ENCODE measurements around the gene DZIP1.
"Not testable (repeated sequence)": the region's sequence is repeated elsewhere in the genome, so short reads cannot be mapped to it uniquely, and the experiment has no call there.

The DZIP1 gene

GRCh38 chr13:95603887-95604555, 40.5 kb downstream of the DZIP1 start:
- DNase-seq (ENCODE audit: low read depth), result no peak

- DNase-seq (ENCODE audit: low read depth), result no peak
Measured at GRCh38 chr13:95601906-95602305, 42.6 kb downstream of the DZIP1 start.

GRCh38 chr13:95601216-95601615, 43.3 kb downstream of the DZIP1 start:
- no peak for DNase-seq (ENCODE audit: low read depth)

GRCh38 chr13:95596701-95597100, 47.8 kb downstream of the DZIP1 start:
- DNase-seq (ENCODE audit: low read depth), result no peak

- no peak for DNase-seq (ENCODE audit: low read depth)
Measured at GRCh38 chr13:95593462-95593861, 51.0 kb downstream of the DZIP1 start.

- DNase-seq (ENCODE audit: low read depth), result no peak
Measured at GRCh38 chr13:95588721-95589120, 55.8 kb downstream of the DZIP1 start.

GRCh38 chr13:95588134-95588533, 56.4 kb downstream of the DZIP1 start:
- DNase-seq (ENCODE audit: low read depth), result no peak

GRCh38 chr13:95585867-95586266, 58.6 kb downstream of the DZIP1 start:
- DNase-seq (ENCODE audit: low read depth), result no peak

GRCh38 chr13:95579303-95579702, 65.2 kb downstream of the DZIP1 start:
- DNase-seq (ENCODE audit: low read depth), result no peak

GRCh38 chr13:95573221-95573620, 71.3 kb downstream of the DZIP1 start:
- no peak for DNase-seq (ENCODE audit: low read depth)

GRCh38 chr13:95571941-95572340, 72.6 kb downstream of the DZIP1 start:
- no peak for DNase-seq (ENCODE audit: low read depth)

- DNase-seq (ENCODE audit: low read depth), result no peak
Measured at GRCh38 chr13:95570016-95570415, 74.5 kb downstream of the DZIP1 start.

GRCh38 chr13:95568131-95568530, 76.4 kb downstream of the DZIP1 start:
- no peak for DNase-seq (ENCODE audit: low read depth)

- not testable (repeated sequence) for DNase-seq (ENCODE audit: low read depth)
Measured at GRCh38 chr13:95565758-95566157, 78.7 kb downstream of the DZIP1 start.

- DNase-seq (ENCODE audit: low read depth), result no peak
Measured at GRCh38 chr13:95564733-95565291, 79.7 kb downstream of the DZIP1 start.

- no peak for DNase-seq (ENCODE audit: low read depth)
Measured at GRCh38 chr13:95564091-95564490, 80.4 kb downstream of the DZIP1 start.

- DNase-seq (ENCODE audit: low read depth), result no peak
Measured at GRCh38 chr13:95560387-95560786, 84.1 kb downstream of the DZIP1 start.

GRCh38 chr13:95559100-95559499, 85.4 kb downstream of the DZIP1 start:
- DNase-seq (ENCODE audit: low read depth), result no peak

GRCh38 chr13:95557013-95557412, 87.5 kb downstream of the DZIP1 start:
- DNase-seq (ENCODE audit: low read depth), result no peak

GRCh38 chr13:95553581-95554385, 90.7 kb downstream of the DZIP1 start:
- DNase-seq (ENCODE audit: low read depth), result no peak

GRCh38 chr13:95552539-95553441, 91.7 kb downstream of the DZIP1 start, which contains the start of gene CLDN10:
TSS of gene CLDN10 (plus strand) at chr13:95552720. CDS start at chr13:95552754, 34 bp downstream.
- DNase-seq (ENCODE audit: low read depth), result no peak

GRCh38 chr13:95552208-95552538, 92.3 kb downstream of the DZIP1 start:
- DNase-seq (ENCODE audit: low read depth), result no peak

Measured in stimulated activated CD8-positive, alpha-beta memory T cell treated with anti-CD3 and anti-CD28 coated beads, Interleukin-12 subunit alpha, Interleukin-12 subunit beta, amount 100 ng/mL, for 4 hours (primary cell).